Tibial nerve (tissue), 4 donors: ENCODE data around the gene SELPLG. TPM values are rescaled to one million over a fixed set of nuclear protein-coding genes. Genes with fewer than 3 reads are reported as not detected.
"Not testable (repeated sequence)": the region's sequence is repeated elsewhere in the genome, so short reads cannot be mapped to it uniquely, and the experiment has no call there.

Source experiments
- DNase-seq, 2 donors: peaks; one replicate each; pipeline ENCODE4 v3.0.0-alpha.2; 2019; ENCODE audit warnings: low spot score in 2 of 2
- H3K27ac ChIP-seq, 4 donors: fragments of 200-600 bp; sonication (generic) in 3 of 4; one replicate each; pipeline ENCODE4 v1.5.1; 2017 to 2019; ENCODE audit warnings: mild to moderate bottlenecking in 1 of 4
- H3K27me3 ChIP-seq, 2 donors: fragments of 200-600 bp; sonication (generic) in 1 of 2; one replicate each; pipeline versions ENCODE4 v1.5.1 to v1.6.0; 2017 to 2019
- H3K36me3 ChIP-seq, 3 donors: fragments of 200-600 bp; sonication (generic); one replicate each; pipeline ENCODE4 v1.5.1; 2018 to 2019
- H3K4me1 ChIP-seq, 4 donors: fragments of 200-600 bp; sonication (generic) in 3 of 4; one replicate each; pipeline ENCODE4 v1.5.1; 2017 to 2019
- H3K4me3 ChIP-seq, 4 donors: fragments of 200-600 bp; sonication (generic) in 3 of 4; one replicate each; pipeline ENCODE4 v1.5.1; 2017 to 2019; ENCODE audit warnings: mild to moderate bottlenecking in 1 of 4, moderate library complexity in 1 of 4
- H3K9me3 ChIP-seq, 4 donors: fragments of 200-600 bp; sonication (generic) in 3 of 4; one replicate each; pipeline ENCODE4 v1.5.1; 2017 to 2019
- CTCF ChIP-seq, 5 experiments: fragments of 200-600 bp in 3 of 5; fragments of 450-650 bp in 2 of 5; sonication (generic) in 3 of 5; IDR thresholded peaks; one replicate each; pipeline ENCODE4 v1.5.1; 2016 to 2019; ENCODE audit warnings: antibody characterized with exemption in 5 of 5, mild to moderate bottlenecking in 3 of 5, moderate library complexity in 2 of 5
- EP300 ChIP-seq, 2 donors: sonication (generic); formaldehyde crosslinking; IDR thresholded peaks; one replicate each; pipeline ENCODE4 v1.6.1; 2017; ENCODE audit warnings: antibody characterized with exemption in 2 of 2, mild to moderate bottlenecking in 1 of 2
- POLR2A ChIP-seq, 2 donors: fragments of 450-650 bp; IDR thresholded peaks; one replicate each; pipeline ENCODE4 v1.6.1; 2017; ENCODE audit warnings: antibody characterized with exemption in 2 of 2, mild to moderate bottlenecking in 2 of 2, moderate library complexity in 2 of 2
- WGBS, 2 donors: methylation state at CpG; one replicate each; pipeline ENCODE4 v1.1.5; 2018; 5-methylcytosine and 5-hydroxymethylcytosine counted together
- total RNA-seq, 4 donors: library from RNA; depleted of rRNA; stranded (reverse); fragments of >200 nt; gene quantifications; one replicate each; pipeline ENCODE4 v1.1.0, GENCODE V29; 2016

The SELPLG gene
- total RNA-seq, 4 donors from 2014 or later: 4.5 to 15.1 (median 9.2) TPM

GRCh38 chr12:108665608-108666202 lies 32.0 kb upstream of the SELPLG start:
- no peak overlapping the region for H3K4me3 ChIP-seq
- H3K27ac ChIP-seq: peak overlapping the region; percentile 73 to 88 (median 82)
- peaks cover 5 to 74% (median 47%) of the 10 kb centered on the region in 4 donors for H3K4me1 ChIP-seq
- no peaks in the 10 kb centered on the region for H3K27me3 ChIP-seq
- no peaks in the 10 kb centered on the region for H3K9me3 ChIP-seq
- TF ChIP-seq EP300 (IDR thresholded peaks at IDR 0.05): no peak
- TF ChIP-seq CTCF (IDR thresholded peaks at IDR 0.05): no peak
- TF ChIP-seq POLR2A (IDR thresholded peaks at IDR 0.05): no peak
- DNase-seq: no peak
- 53 to 65% methylated on average over 6 of the region's 6 CpGs for WGBS, 2 donors
- H3K36me3 ChIP-seq: peaks cover 0 to 6% (median 0%) of the 10 kb centered on the region in 3 donors

- Histone ChIP-seq H3K4me3 (no peak overlapping the region), H3K9me3 (no peaks in the 10 kb centered on the region), H3K27me3 (no peaks in the 10 kb centered on the region), H3K27ac (peak overlapping the region; percentile 73 to 93 (median 84)), H3K36me3 (peaks cover 0 to 6% (median 0%) of the 10 kb centered on the region in 3 donors), H3K4me1 (peaks cover 5 to 80% (median 49%) of the 10 kb centered on the region in 4 donors)
- 2 to 3% methylated on average over 5 of the region's 5 CpGs for WGBS, 2 donors
- TF ChIP-seq EP300 (IDR thresholded peaks at IDR 0.05): peak; percentile 84 to 96
- peak; percentile 94 to 96 (median 95) for TF ChIP-seq CTCF (IDR thresholded peaks at IDR 0.05)
- TF ChIP-seq POLR2A (IDR thresholded peaks at IDR 0.05): no peak
- peak; percentile 84 to 98 for DNase-seq
Observed at GRCh38 chr12:108664338-108665258, 30.9 kb upstream of the SELPLG start.

GRCh38 chr12:108663324-108664015 lies 29.8 kb upstream of the SELPLG start:
- Histone ChIP-seq H3K4me1 (peaks cover 5 to 70% (median 47%) of the 10 kb centered on the region in 4 donors), H3K9me3 (no peaks in the 10 kb centered on the region), H3K36me3 (peaks cover 0 to 10% (median 4%) of the 10 kb centered on the region in 3 donors), H3K4me3 (no peak overlapping the region), H3K27ac (peak overlapping the region; percentile 70 to 93 (median 84)), H3K27me3 (no peaks in the 10 kb centered on the region)
- no peak for DNase-seq
- TF ChIP-seq CTCF (IDR thresholded peaks at IDR 0.05) (no peak), POLR2A (IDR thresholded peaks at IDR 0.05) (no peak), EP300 (IDR thresholded peaks at IDR 0.05) (no peak)
- 97 to 98% methylated on average over 4 of the region's 4 CpGs for WGBS, 2 donors

DNA sequence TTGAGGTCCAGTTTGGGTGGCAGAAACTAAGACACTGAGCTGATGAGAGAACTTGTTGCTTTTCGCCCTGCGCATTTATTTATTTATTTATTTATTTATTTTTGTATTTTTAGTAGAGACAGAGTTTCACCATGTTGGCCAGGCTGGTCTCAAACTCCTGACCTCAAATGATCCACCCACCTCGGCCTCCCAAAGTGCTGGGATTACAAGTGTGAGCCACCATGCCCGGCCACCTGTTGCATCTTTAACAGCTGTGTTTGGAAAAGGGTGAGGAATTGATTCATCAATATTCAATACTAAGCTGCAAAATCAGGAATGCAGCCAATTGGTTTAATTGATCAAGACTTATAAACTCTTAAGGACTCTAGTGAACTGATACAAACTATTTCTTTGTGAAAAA lies 24.4 kb upstream of the SELPLG start:
- H3K4me1 ChIP-seq: peaks cover 0 to 19% (median 3%) of the 10 kb centered on the region in 4 donors
- H3K27ac ChIP-seq, H3K4me3 ChIP-seq, H3K27me3 ChIP-seq, H3K9me3 ChIP-seq, DNase-seq: not testable (repeated sequence)
- peaks cover 0 to 55% (median 9%) of the 10 kb centered on the region in 3 donors for H3K36me3 ChIP-seq
- WGBS, 2 donors: 99% methylated on average over 4 of the region's 4 CpGs

- 87 to 90% methylated on average over 10 of the region's 10 CpGs for WGBS, 2 donors
- TF ChIP-seq POLR2A (IDR thresholded peaks at IDR 0.05) (no peak), CTCF (IDR thresholded peaks at IDR 0.05) (no peak), EP300 (IDR thresholded peaks at IDR 0.05) (no peak)
- Histone ChIP-seq H3K27me3 (no peaks in the 10 kb centered on the region), H3K27ac (peak overlapping the region in 1 of 4 donors; percentile 8), H3K4me1 (peaks cover 0 to 12% (median 3%) of the 10 kb centered on the region in 4 donors), H3K4me3 (no peak overlapping the region), H3K9me3 (no peaks in the 10 kb centered on the region), H3K36me3 (peaks cover 0 to 64% (median 9%) of the 10 kb centered on the region in 3 donors)
- no peak for DNase-seq
Observed at GRCh38 chr12:108657130-108657745, 23.5 kb upstream of the SELPLG start.

GRCh38 chr12:108656247-108656646 lies 22.6 kb upstream of the SELPLG start:
- H3K27me3 ChIP-seq: not testable (repeated sequence)
- H3K36me3 ChIP-seq: peaks cover 0 to 66% (median 15%) of the 10 kb centered on the region in 3 donors

DNA sequence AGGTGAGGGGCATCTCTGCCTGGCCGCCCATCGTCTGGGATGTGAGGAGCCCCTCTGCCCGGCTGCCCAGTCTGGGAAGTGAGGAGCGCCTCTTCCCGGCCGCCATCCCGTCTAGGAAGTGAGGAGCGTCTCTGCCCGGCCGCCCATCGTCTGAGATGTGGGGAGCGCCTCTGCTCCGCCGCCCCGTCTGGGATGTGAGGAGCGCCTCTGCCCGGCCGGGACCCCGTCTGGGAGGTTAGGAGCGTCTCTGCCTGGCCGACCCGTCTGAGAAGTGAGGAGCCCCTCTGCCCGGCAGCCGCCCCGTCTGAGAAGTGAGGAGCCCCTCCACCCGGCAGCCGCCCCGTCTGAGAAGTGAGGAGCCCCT lies 22.1 kb upstream of the SELPLG start:
- not testable (repeated sequence) for H3K9me3 ChIP-seq, DNase-seq, H3K4me3 ChIP-seq, H3K27ac ChIP-seq, H3K27me3 ChIP-seq
- peaks cover 0 to 70% (median 15%) of the 10 kb centered on the region in 3 donors for H3K36me3 ChIP-seq
- WGBS, 2 donors: 84 to 97% methylated on average over 9 to 20 of the region's 28 CpGs
- H3K4me1 ChIP-seq: peaks cover 0 to 12% (median 3%) of the 10 kb centered on the region in 4 donors

More at GRCh38 chr12:108656247-108656646, 22.6 kb upstream of the SELPLG start:
- H3K9me3 ChIP-seq, H3K4me3 ChIP-seq, DNase-seq: not testable (repeated sequence)
- WGBS, 2 donors: 89 to 92% methylated on average over 13 to 14 of the region's 24 CpGs
- peak overlapping the region in 1 of 4 donors; percentile 36 for H3K27ac ChIP-seq
- H3K4me1 ChIP-seq: peaks cover 0 to 12% (median 3%) of the 10 kb centered on the region in 4 donors
